GM03348 (cell line): ENCODE results near the gene SOX10.

ENCODE experiments used
- DNase-seq: peaks from one replicate; pipeline ENCODE4 v3.0.0; 2012; ENCODE audit warnings: low spot score

Gene SOX10

DNA sequence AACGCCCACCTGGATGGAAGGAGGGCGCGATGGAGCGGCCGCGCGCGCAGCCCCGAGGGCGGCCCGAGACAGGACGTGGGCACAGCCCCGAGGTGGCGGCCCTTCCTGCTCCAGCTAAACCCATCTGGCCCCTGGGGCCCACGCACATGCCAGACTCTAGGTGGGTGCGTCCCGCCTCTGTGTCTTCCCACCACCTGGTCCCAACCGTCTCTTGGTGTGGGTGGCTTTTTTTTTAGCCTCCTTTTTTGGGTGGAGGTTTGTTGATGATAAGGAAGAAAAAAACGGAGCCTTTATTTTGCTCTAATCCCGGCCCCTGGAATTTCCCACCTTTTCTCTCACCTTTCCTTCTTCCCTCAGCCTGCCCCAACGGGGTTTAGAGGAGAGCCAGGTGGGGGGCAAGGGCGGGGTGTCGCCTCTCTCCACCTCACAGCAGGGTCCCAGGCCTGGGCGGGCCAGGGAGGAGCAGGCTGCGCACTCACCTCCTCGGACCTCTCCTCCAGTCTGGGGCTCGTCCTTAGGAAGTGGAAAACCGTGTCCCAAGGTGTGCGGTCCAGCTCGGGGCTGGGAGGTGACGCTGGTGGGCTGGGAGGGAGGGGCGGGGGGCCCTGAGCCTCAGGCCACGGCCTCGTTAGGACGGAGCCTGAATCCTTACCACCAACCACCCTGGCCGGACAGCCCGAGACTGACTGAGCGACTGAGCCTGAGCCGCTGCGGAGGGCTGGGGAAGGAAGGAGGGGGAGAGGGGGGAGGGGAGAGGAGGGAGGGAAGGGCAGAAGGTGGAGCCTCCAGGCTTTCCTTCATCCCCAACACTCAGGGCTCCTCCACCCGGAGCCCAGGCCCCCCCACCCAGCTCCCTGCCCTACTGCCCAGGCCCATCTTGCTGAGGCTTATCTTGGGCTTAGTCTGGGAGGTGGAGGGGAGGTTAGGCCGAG lies at the start of gene SOX10:
TSS of gene SOX10 (minus strand) at position 696 of the 932 bp plus-strand sequence. CDS start 771 bp downstream, outside the sequence.
- DNase-seq = no peak

DNA sequence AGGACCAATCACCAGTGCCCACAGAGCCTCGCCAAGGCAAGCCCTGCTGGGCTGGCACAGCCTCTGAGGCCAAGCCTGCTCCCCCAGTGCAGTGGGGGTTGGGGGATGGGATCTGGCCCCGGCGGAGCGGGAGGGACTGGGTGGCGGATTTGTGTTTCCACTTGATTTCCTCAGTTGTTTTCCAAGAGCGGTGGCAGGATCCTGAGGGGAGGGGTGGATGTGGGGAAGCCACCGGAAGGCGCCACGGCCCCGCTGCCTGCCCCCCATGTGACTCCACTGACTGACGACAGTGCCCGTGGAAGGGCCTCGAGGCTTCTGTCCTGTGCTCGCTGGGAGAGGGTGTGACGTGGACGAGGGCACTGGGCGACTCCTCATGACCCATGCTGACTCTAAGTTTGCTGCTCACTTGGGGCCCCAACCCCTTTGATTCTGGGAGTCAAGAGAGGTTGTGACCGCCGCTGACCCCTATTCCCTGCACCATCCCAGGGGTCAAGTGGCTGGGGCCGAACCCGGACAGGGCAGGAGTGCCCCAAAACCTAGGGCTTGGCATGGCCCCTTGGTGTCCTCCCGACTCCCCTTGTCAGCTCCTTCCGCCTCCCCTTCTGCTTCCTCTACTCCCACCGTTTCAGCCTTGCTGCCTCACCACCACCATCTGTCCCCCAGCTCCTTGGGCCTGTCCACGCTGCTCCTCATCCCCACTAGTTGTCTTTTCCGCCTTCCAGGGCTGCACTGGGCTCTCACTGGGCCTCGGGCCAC lies 49.3 kb upstream of the SOX10 start:
- no peak for DNase-seq

DNA sequence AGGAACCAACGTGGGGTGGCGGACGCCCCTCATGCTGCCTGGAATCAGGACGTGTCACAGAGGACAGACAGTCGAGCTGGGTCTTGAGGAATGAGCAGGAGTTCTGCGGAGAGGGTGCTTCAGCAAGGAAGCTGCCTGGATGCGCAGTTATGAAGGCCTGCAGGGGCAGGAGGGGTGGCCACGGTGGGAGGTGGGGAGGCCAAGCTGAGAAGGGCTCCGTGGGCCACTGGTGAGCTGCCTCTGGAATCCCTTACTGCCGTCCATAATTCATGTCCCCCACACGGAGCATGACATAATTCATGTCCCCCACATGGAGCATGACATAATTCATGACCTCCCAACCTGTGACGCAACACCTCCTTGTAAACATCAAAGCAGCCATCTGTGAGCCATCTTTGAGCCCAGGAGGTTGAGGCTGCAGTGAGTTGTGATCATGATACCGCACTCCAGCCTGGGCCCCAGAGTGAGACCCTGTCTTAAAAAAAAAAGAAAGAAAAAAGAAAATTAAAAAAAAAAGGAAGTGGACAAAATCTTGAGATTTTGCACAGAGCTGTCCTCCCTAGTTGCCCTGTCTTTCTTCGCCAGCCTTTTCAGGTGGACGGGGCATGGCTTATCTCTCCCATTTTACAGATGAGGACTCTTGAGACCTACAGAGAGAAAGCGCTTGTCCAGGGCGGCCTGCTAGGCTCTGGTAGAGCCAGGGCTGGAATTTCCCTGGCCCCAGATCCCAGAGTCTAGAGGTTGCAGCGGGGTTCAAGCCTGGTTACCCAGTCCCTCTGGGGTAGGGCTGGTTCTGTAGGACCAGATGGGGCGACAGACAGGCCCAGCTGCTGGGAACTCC lies 48.5 kb upstream of the SOX10 start:
- DNase-seq = peak; percentile 50

DNA sequence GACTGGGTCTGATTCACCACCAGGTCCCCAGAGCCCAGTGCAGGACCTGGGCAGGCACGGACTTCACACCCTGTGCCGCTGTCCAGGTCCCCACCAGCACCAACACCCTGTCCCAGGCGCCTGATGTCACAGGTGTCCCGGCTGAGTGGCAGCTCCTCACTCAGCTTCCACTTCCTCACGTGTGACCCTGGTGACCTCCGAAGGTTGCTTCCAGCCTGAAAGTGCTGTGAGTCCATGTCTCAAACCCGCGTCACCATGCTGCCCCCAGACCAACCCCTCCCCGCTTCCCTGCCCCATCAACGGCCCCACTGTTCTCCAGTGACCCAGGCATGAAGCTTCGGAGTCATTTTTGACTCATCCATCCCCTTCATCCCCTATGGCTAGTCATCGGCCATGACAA lies 47.1 kb upstream of the SOX10 start:
- no peak for DNase-seq

DNA sequence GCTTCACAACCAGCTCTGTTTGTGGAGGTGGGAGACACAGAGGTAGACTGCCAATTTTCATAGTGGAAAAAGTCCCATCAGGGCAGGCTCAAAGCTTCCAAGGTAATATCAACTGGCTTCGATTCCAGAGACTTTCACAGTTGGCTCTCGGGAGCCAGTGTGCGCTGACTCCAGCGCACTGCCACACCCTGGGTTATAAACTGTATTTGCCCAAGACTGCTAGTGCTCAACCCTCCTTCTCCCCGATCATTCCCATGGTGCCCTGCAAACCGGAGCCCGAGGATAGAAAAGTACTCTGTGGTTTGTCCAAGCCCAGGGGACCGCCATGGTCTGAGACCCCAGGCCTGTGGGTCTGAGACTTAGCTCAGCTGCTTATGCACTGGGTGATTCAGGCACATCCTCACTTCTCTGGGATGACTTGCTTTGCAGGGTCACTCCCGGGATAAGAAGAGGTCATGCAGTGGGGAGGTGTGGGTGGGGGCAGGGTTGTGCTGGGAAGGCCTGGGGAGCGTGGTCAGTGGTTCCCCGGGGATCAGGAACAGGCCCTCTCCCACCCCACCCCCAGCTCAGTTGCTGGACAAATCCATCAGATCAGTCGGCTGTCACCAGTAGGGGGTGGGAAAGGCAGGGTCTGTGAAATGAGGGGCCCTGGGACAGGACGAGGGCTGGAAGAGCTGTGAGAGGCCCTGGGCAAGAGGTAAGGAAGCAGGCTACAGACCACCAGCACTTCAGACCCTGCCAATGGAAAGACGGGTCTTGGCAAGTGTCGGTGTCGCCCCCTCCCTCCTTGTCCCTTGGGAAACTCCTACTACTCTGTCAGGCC lies 46.2 kb upstream of the SOX10 start:
- DNase-seq = no peak

DNA sequence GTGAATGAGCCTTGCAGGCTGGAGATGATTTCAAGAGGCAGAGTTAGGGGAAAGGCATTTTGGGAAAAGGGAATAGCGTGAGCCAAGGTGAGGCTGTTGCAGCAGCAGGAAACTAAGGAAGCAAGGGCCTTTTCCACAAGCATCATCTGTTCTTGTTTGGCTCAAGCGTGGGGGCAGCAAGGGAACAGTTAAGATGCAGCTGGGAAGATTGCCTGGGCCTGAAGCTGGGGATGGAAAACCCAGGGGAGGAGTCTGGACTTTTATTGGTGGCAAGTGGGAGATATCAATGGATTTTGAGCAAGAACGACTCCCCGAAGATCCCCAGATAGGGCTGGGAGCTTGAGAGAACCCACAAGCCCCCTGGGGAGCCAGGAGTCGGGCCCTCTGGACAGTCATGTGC lies 45.5 kb upstream of the SOX10 start:
- no peak for DNase-seq

DNA sequence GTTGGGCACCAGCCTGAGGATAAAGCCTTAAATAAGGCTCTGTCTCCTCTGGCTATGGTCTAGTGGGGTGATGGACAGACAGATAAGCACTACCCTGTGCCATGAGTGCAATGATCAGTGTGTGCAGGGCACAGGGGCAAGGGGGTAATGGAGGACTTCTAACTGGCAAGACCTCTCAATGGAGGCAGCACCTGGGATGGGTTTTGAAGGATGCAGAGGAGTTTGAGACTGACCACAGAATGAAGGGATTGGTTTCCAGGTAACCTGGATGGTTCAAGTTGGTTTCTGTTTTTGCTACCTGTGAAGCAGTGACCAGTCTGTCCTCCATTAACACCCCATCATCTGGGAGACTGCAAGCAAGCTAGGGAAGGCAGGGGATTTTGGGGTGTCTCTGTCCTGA lies 45.0 kb upstream of the SOX10 start:
- no peak for DNase-seq

DNA sequence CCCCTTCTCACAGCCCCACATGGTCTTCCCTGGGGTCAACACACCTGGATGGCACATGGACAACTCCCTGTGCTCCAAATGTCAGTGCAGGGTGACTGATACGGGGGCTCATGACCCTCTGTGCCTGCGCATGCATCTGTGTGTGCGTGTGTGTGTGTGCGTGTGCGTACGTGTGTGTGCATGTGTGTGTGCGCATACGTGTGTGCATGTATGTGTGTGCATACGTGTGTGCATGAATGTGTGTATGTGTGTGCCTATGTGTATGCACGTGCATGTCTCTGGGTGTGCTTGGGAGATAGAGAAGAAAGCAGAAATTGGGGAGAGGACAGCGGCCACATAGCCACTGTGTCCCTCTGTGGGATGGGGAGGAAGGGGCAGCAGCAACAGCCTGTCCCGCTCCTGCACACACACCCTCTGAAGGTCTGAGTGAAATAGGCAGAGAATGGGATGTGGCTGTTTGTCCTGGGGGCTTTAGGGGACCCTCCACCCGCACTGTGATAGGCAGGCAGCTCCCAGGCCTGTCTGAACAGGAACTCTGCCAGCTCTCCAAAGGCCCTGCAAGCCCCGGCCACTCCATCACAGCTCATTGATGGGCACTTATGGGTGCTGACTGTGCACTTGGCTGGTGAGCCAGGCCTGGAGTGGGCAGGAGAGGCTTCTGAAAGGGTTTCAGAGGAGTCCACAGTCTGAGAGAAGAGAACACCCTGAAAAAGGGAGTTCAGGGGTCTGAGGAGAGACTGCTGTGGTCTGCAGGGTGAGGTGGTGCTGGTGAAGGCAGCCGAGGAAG lies 44.2 kb upstream of the SOX10 start:
- no peak for DNase-seq

DNA sequence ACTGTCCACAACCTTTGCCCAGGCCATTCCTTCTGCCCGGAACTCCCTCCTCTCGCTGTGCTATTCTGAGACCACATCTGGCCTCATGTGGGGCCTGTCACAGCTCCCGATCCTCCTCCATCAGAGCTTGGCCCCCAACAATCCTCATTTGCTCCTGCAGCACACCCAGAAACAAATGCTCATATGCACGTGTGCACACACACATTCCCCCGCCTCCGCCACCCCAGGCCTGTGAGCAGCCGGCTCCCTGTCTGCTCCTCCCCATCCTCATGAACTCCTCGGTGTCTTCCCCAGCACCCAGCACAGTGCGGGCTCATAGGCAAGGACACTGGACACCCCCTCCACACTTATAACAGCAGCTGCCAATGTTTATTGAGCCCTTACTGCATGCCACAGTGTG lies 43.1 kb upstream of the SOX10 start:
- no peak for DNase-seq

DNA sequence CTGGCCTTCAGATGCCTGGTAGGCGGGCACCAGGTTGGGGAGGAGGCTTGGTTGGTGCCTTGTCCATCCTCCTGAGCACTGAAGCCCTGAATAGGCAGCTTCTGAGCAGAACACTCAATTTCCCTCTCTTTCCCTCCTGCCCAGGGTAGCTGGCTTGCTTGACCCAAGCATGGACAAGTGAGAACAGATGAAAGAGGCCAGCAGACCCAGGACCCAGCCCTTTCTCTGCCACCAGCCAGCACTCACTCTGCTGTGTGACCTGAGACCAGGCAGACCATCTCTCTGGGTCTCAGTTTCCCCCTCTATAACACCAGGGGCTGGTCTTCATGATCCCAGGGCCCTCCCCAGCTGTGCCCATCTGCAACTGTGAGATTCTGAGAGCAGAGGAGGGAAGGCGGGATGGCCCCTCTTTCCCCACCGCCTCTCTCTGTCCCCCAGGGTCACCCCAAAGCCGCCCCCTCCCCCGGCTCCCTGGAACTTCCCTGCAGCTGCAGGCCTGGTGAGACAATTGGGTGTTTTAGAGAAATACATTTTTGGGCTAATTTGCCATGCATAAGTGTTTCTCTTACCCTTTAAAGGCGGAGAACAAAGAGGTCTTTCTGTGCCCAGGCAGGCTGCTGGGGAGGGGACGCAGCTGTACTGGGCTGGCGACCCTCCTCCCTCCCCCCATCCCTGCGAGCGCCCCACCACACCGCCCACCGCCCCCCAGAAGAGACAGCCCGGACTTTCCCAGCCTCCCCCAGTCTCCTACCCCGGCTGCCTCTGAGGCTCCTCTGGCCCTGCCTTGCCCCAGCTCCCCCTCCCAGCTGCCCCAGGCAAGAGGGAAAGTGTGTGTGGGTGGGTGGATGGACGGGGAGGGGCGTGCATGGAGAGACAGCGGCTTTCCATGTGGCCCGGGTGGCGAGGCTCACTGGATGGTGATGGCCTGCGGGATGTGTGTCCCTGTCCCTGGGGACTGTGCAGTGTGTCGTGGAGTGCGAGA lies 42.1 kb upstream of the SOX10 start:
- DNase-seq = no peak

DNA sequence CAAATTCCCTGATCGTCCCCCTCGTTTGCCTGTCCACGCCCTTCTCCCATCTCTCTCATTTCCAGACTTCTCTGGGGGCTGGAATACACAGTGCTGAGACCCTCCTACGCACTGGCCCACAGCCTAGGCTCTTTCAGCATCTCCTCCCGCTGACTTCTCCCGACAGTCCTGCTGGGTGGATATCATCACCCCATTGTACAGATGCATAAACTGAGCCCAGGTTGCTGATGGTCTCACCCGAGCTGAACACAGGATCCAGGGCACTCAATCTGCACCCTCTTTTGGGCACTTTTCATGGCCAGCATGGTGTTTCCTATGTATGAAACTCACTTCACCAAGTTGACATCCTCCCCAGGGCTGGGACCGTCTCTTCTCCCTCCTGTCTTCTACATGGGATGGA lies 41.2 kb upstream of the SOX10 start:
- no peak for DNase-seq

DNA sequence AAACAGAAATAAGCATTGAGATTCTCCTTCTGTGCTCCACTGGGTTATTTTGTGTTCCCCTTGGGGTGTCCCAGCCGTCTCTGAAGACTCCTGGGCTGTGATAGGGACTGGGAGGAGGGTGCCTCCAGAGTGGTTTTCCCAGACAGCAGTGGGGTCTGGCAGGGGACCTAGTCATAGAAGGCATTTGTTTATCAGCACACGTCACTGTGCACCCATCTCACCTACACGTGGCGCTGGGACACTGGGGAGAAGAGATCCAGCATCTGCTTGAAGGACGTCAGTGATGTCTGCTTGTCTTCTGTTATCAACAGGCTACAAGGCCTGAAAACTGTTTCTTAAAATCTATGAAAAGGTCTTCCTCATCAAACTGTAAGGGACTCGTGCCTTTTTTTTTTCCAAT lies 38.7 kb upstream of the SOX10 start:
- no peak for DNase-seq

DNA sequence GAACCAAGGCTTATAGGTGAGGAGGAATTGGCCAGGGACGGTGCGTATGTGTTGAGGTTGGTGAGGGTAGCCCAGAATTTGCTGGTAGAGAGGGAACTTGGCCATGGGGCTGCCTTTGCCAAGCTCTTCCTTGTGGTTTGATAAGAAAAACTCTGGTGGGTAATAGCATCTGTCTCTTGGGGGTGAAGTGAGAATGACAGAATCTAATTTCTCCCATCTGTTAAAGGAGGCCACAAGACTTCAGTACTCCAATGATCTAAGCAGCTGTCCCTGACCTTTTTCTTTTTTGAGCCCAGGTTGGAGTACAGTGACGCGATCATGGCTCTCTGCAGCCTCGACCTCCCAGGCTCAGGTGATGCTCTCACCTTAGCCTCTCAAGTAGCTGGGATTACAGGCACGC lies 36.9 kb upstream of the SOX10 start:
- DNase-seq = no peak

DNA sequence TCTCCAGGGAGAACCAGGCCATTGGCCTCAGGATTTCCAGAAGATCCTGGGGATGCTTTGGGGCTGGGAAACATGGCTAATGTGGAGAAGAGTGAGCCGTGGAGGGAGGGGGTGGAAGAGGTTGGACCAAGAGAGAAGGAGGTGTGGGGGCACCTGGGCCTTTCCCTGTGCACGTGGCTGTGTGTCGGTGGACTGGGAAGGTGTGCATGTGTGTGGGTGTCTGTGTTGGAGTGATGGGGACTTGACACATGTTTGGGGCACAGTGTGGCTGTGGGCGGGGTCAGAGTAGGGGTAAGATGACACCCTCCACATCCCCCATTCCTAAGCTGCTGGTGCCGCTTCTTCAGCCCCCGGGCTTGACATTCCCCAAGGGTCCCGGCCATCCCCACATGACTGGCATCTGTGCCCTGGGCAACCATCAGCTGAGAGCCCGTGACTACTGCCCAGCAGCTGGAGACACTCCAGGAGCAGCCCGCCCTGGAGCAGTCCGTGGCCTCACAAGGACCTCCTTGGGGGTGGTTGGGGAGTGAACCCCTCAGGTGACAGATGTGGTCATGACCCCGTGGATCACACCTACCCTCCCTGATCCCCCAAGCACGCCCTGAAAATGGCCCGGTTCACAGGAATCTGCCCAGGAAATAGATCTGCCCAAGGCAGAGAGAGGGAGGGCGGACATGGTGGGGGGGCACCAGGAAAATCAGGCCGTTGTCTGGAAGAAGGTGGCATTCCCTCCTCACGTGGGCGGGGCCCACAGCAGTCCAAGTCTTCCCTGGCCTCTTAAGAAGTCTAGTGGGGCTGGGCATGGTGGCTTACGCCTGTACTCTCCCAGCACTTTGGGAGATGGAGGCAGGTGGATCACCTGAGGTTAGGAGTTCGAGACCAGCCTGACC lies 34.8 kb upstream of the SOX10 start:
- no peak for DNase-seq

DNA sequence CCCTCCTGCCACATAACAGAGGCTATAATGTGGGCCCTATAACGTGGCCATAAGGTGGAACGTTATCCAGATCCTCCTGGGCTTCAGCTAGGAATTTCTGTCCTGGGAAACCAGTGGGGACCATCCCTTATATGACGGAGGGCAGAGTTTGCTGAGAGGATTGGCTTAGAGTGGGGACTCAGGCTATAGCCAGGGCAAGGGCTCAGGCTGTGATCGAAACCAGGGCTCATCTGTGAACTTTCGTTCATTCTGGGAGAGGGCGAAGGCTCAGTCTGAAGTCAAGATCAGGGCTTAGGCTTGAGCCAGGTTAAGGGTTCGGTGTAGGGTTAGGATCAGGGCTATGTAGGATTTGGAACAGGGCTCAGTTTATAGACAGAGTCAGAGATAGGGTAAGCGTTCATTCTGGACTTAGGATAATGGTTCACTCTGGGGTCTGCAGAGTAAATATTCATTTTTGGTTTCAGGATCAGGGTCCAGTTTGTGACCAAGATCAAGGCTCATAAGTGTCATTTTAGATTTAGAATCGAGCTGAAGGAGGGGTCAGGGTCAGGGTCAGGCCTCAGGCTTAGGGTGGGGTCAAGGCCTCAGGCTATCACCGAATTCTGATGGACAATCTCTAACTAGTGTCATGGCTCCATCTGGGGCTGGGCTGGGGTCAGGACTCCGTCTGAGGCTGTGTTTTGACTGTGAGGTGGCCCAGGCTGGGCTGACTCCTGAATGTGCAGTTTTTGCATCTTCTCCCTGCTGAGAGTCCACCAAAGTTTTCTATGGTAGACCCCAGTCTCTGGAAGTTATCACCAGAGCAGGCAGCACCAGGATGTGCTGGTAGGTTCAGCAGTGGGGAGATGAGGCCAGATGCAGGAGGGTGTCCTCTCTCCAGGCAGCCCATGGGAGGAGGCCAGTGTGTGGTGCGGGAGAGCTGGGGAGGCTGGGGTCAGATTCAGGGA lies 33.9 kb upstream of the SOX10 start:
- DNase-seq = no peak

DNA sequence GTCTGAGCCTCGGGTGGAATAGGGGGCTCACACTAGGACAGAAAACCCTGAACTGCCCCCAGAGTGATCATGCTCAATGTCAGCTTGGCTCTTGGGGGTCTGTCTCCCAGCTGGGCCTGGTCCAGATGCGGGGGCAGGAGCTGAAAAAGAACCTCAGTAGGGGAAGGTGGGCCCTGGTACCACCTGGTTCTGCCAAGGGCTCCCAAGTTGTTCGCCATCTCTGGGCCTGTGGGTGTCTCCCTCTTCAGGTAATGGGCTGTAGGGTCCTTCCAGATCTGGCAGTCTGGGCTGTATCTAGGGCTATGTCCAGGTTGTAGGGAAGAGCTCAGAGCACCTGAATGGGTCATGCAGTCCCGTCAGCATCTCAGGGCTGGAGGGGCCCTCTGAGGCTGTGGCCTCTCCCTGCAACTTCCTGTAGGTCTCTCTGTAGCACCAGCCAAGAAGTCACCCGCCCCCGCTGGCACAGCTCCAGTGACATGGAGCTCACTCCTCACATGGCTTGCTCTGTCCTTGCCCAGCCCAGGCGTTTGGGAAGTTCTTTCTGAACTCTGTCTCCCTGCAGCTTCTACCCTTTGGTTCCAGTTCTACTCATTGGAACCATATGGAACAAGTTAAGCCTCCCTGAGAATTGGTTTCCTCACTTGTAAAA lies 33.0 kb upstream of the SOX10 start:
- peak; percentile 79 for DNase-seq
